NCI-H460 (cell line): ENCODE measurements around the gene ATOH8. TPM values are rescaled to one million over a fixed set of nuclear protein-coding genes. Genes with fewer than 3 reads are reported as not detected.

Experiments
- DNase-seq: peaks from one replicate; pipeline ENCODE4 v3.0.0-alpha.2; 2016; ENCODE audit warnings: low read depth; ENCODE audit errors: extremely low read depth
- total RNA-seq: library from RNA; depleted of rRNA; stranded (reverse); fragments of >200 nt; shearing (Covaris generic); gene quantifications from 2 replicates; pipeline ENCODE4 v1.2.3, GENCODE V29; 2014

Gene ATOH8
- total RNA-seq, 1 experiment from 2014 or later, result 0.89 TPM

DNA sequence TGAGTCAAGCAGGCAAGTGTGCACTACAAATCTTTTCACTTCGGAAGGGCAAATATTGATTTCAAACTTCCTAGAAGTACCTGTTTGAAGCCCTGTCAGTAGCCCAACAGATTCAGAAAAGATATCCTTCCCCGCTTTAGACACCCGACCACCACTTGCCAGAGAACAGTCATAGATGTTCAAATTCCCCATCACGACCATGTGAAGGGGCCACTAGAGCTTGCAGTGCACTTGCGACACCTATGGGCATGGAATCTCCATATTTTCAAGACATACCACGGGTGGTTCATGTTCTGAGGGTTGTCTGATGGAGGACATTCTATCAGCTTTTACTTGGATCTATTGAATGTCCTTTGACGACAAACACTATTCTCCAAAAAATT, 35.8 kb upstream of the ATOH8 start:
- no peak for DNase-seq

DNA sequence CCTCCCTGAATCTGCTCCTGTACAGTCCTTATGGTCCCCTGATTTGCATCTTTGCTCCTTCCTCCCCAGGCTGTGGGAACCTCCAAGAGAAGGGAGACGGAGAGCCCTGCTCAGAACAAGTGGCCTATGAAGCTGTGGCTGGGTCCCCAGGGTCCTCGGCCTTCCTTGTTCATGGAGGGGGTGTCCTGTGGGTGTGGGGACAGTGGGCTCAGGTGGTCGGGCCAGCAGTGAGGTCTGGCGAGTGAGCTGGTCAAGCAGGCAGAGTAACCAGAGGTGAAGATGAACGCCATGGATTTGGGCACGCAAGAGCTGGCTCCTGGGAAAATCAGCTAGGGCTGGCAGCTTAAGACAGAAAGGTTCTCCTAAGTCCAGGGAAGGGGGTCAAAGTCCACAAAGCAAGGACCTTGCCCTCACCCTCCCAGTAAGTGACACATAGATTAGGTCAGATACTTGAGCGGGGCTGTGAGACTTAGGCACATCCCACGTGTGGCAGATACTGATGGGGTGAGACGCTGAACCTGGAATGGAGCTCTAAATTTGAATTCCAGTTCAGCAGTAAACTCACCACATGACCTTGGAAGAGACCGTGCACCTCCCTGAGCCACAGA, 34.8 kb upstream of the ATOH8 start:
- no peak for DNase-seq

DNA sequence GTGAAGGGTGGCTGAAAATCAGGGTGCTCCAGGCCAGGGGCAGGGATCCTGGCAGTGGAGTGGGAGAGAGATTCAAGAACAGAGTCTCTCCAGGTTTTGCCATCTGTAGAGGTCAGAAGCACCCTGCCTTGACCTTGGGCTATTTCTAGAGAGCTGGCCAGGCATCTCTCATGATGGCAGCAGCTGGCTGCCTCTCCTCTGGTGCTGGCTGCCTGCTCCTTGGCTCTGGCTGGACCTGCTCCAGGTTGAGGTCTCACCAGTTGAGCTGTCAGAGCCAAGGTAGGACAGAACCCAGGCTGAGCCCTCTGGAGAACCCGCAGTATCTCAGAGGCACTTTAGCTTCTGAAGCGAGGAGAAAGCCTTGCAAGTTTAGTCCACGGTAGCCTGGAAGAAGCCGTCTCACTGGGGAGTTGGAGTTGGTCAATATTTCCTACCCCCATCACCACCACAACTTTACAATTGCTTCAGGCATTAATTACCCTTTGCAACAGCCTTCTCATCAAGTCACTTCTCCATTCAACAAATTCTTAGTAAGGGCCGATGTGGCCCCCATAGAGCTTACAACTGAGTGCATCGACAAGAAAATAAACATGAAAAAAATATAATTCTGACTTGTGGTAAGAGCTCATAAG, 34.1 kb upstream of the ATOH8 start:
- no peak for DNase-seq

DNA sequence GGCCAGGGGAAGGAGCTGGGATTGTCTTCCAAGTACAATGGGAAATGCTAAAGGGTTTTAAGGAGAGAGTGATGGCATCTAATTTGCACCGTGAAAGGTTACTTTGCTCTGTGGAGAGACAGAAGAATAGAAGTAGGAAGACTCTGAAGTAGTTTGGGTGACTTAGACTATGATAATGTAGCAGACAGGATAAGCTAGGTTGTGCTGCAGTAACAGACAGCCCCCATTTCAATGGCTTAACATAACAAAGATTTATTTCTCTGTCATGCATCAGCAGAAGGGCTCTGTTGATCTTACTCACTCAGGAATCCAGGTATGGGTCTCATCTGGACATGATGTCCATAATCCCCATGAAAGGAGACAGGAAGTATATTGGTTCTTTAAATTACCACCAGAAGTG, 33.3 kb upstream of the ATOH8 start:
- no peak for DNase-seq

DNA sequence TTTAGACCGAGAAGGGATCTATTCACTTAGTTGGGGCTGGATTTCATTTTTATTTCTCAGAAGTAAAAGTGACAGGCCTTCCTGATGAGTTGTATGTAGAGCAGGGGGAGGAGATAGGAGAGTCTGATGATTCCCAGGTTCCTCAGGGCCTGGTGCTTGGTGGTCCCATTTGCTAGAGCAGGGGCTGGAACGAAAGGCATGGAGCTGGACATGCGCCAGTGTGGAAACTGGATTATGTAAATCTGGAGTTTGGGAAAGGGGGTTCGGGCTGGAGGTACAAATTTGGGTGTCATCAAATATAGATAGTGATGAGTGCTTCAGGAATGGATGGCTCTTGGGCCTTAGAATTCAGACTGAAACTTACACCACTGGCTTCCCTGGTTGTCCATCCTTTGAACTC, 32.1 kb upstream of the ATOH8 start:
- DNase-seq, result no peak

DNA sequence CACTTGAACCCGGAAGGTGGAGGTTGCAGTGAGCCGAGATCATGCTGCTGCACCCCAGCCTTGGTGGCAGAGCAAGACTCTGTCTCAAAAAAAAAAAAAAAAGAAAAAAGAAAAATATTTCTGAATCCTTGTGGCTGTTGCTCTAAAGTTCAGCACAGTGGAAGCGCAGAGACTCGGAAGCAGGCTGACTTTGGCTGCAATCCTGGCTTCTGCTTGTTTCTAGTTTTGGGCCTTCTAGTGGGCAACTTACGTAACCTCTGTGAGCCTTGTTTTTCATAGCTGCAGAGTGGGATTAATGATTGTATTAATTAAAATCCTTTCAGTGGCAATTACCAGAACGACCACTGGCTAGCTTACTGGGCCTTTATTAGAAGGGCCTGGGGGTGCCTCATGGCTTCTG, 31.3 kb upstream of the ATOH8 start:
- no peak for DNase-seq

DNA sequence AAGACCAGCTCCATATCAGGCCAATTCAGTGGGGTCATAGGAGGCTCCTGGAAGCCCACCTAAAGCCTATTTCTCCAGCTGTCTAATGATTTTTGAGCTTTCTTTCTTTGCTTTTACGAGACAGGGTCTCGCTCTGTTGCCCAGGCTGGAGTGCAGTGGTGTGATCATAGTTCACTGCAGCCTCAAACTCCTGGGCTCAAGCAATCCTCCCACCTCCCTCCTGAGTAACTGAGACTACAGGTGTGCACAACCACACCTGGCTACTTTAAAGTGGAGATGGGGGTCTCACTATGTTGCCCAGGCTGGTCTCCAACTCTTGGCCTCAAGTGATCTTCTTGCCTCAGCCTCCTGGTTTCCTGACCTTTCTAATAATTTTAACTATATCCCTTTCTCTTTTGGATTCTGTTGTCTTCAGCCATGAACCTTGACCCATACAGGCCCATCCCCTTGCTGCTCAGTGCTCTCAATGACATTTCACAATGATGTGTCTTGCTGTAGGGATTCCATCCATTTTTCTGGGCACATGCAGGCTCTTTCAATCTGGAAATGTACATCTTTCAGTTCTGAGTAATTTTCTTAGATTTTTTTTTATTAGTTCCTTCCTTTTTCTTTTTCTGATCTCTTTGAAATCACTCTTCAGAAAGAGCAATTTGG, 30.0 kb upstream of the ATOH8 start:
- no peak for DNase-seq

DNA sequence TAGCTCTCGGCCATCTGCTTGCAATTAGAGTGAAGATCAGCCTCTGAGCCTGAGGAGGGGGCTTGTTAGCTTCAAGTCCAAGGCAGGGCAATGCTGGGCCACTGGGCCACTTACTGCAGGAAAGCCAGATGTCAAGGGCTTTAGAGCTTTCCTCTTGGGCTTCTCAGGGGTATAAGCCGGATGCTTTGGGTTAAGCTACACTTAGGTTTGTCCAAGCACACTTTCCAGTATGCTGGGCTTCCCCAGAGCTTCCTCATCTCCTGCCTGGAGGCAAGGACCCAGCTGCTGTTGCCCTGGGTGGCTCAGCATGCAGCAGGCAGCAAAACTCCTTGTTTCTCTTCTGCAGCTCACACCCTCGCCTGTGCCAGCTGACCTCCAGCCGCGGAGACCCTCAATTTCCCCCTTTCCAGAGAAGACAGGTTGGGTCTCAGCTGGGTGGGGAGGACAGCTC, 29.0 kb upstream of the ATOH8 start:
- no peak for DNase-seq

DNA sequence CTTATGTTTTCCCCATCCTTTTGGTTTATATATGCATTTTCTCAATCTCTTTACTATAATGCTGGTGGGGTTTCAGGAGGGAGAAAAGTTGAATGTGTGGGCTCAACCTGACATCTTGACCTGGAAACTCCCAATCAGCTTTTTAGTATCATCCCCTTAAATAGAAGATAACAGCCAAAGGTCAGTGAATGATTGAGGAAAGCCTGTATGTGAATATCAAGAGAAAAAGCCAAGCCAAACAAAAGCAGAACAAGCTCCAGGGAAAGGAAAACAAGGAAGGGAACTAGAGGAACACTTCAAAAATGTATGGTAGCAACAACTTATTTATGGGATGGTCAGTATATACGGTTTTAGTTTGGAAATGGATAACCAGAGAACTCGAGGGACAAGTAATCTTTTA, 28.3 kb upstream of the ATOH8 start:
- no peak for DNase-seq

DNA sequence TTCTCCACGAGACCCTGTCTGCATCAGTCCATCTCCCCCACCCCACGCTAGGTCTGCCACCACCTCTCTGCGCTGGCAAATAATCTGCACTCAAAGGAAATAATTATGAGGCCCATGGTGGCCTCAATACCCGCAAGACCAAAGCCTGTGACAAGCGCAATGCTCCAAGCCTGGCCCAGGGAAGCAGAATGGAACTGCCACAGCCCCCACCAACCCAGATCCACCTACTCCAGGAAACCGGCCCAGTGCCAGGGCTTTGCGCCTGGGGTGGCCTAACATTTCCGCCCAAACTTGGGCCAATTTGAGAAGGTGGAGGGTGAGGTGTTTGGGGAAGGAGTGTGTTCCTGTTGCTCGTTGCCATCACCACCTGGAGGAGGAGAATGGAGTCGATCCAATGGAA, 26.0 kb upstream of the ATOH8 start:
- DNase-seq, result no peak

DNA sequence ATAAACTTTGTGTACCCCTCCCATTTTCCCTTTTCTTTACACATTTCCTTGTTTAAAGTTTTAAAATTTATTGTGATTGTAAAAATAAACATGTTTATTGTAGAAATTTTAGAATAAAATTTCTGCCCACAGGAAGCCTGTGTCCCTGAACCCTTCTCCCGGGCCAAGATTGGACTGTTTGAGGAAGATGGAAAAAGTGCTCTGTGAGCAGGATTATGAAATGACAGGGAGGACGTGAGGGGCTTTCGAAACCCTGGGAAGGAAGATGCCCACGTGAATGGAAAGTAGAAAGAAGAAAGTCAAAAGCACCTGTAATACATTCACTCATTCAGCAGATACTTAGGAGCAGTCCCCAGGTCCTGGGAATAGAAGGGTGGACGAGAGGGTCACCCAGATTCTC, 25.4 kb upstream of the ATOH8 start:
- no peak for DNase-seq

DNA sequence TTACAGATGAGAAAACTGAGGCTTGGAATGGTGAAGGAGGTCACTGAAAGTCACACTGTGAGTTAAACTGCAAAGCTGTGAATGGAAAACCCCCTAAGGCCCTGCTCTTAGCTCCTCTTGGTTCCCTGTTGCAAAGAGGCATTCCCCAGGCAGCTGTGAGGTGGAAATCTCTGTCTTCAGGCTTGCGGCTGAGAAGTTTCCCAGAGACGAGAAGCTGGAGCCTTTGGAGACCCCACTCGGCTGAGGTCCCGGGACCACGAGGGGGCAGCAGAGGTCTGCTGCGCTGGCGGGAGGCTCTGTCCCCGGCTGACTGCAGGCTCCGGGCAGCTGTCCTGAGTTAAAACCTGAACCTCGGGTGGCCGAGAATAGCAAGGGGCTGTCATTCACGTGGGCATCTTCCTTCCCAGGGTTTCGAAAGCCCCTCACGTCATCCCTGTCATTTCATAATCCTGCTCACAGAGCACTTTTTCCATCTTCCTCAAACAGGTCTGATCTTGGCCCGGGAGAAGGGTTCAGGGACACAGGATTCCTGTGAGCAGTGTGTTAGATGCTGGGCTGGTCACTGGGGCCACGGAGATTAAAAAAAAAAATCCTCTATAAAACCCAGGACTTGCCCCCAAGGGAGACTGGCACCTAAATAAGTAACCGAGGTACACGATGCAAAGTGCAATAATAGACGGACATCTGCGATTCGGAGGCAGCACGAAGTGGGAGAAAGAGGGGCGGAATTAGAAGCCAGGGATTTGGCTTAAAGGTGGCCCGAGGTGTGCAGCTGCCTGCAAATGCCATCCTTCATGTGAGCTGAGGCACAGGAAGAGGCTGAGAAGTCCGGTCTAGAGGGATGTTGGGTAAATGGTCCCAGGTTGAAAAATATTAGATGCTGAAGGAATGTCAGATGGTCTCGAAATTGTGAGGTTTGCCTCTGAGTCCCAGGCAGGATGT, 24.6 kb upstream of the ATOH8 start:
- DNase-seq, result peak; percentile 80

DNA sequence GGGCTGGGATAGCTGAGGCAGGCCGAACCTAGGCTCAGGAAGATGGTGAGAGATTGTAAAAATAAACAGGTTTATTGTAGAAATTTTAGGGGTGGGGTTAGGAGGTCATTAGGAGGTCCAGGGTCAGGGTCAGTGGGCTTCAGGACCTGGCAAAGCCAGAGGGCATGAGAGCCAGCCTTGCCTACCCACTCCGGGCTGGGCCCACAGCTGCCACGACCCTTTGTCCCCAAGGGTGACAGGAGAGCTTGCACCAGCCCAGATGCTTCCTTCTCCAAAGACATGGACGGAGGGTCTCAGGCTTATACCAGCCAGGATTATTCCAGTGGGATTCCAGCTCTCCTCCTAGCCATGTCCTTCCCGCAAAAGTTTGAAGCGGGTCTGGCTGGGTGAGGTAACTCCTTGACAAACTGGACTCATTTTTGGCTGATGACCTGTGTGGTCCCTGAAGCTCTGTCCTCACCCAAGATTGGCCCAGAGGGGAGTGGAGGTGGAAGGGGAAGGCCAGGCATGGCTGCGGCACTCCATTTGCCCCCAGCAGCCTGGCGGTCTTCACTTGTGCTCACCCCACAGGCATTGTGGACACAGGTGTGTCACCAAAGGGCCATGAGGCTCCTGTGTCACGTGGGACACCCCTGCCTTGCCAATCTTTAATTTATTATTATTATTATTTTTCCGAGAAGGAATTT, 23.8 kb upstream of the ATOH8 start:
- no peak for DNase-seq

DNA sequence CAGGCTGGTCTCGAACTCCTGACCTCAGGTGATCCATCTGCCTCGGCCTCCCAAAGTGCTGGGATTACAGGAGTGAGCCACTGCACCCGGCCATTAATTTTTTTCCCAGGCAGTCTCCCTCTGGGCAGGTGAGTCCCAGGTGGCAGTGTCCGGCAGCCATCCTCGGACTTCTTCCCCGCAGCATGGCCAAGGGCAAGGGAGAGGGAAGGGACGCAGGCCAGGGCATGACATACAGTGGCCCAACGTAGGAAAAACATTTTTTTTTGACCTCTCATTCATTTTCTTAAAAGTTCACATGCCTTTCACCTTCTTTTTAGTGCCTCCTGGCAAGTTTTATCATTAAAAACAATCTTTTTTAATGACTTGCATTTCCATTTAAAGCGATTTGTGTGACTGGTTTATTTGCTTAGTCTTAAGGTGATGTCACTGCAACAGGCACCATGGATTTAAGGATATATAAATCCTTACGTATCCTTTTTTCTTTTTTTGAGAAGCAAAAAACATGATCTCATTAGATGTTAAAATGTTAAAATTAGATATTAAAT, 23.0 kb upstream of the ATOH8 start:
- DNase-seq, result no peak

DNA sequence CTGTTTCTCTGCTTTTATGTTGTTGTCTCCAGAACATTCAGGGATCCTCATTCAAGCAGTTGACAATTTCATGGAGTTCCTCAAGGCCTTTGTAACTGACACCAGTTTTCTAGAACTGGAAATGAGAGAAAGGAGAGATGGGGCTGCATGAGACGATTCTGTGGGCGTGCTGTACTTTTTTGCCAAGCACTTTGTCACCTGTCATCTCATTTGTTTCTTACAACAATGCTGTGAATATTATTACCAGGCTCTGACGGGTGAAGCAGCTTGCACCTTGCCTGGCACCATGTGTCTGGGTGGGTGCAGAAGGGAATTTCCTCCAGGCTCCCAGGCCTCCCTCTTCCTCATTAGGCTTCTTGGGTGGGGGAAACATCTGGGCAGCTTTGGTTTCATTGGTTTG, 22.2 kb upstream of the ATOH8 start:
- no peak for DNase-seq

DNA sequence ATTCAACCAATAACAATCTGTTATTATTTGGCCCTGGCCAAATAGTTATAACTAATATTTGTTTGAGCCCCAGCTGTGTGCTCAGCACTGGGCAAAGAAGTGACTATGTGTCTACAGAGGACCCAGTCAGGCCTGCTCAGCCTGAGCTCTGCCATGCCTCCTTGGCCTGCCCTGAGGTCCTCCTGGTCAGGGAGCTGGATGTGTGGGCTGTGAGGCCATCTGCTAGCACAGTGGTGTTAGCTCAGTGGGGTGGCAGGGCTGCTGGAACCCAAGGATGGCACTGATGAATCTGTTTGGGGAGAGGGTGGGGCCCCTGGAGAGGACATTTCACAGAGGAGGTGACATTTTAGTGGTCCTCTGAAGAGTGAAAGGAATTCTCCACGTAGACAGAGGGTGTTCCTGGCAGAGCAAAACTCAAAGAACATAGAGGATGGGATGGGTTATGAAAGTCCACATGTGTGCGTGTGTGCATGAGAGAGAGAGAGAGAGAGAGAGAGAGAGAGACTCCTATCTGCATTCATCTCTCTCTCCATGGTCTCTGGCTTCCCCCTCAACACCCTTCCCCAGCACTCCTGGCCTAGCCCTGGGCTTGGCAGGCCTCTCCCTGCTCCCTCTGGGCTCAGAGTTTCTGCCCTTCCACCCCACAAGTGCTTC, 21.2 kb upstream of the ATOH8 start:
- no peak for DNase-seq

DNA sequence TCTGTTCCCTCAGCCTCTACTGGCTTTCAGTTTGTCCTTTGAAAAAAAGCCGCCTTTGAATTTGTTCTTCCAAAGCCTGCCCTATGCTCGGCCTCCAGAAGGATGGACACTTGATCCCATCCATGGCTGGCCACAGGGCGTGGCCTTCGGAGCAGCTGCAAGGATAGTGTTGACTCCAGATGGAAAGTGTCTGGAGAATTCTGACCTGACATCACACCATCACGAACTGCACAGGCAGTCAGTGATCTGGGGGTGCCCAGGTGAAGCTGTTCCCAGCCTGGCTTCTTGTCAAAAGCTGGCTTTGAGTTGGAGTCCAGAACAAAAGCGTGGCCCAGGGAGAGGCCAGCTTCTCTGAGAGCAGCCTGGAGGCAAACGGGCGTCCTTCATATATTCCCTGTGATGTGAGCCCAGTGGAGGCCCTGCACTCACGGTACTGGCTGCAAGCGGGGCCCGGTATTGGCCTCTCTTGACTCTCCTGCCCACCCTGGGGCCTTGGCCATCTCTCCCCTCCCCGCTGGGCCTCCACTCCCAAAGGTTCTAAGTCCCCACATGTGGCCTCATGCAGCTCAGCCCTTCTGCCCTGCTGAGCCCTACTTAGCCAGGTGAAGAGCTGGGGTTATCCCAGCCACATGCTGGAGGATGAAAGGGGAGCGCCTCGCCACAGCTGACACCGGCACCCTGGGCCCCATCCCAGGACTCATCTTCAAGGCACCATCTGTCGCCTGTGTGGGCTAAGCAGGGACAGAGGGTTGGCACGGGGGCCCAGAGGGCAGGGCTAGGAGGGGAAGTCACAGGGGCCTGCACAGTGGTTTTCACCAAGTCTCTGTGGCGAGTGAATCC, 20.4 kb upstream of the ATOH8 start:
- DNase-seq, result no peak

DNA sequence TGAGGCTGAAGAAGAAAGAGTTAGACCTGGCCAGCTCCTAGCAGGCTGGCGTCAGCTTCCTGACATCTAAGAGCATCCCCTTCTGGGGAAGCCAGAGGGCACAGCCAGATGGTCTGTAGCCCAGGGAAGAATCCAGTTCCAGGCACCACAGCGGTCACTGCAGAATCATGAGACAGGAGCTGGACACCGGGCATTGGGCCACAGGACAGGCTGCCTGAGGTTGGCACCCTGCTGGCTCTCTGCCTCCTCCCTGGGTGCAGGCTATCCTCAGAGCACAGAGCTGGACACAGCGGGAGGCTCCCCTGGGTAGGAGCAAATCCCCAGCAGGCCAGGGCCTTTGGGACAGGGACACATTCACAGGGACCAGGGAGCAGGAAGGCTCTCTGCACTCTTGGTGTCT, 19.8 kb upstream of the ATOH8 start:
- DNase-seq, result no peak
